OCI-M2 (cell line): ENCODE measurements around the gene WDR44.
"Not testable (repeated sequence)": the region's sequence is repeated elsewhere in the genome, so short reads cannot be mapped to it uniquely, and the experiment has no call there.

Source experiments
- DNase-seq: peaks from one replicate; lab custom pipeline; 2025; ENCODE audit not compliant: unreplicated experiment; lab: John Stamatoyannopoulos, UW

Gene WDR44

DNA sequence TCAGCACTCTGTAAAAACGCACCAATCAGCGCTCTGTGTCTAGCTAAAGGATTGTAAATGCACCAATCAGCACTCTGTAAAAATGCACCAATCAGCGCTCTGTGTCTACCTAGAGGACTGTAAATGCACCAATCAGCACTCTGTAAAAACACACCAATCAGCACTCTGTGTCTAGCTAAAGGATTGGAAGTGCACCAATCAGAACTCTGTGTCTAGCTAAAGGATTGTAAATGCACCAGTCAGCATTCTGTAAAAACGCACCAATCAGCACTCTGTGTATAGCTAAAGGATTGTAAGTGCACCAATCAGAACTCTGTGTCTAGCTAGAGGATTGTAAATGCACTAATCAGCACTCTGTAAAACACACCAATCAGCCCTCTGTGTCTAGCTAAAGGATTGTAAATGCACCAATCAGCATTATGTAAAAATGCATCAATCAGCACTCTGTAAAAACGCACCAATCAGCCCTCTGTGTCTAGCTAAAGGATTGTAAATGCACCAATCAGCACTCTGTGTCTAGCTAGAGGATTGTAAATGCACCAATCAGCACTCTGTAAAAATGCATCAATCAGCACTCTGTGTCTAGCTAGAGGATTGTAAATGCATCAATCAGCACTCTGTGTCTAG, 124.9 kb downstream of the WDR44 start:
- not testable (repeated sequence) for DNase-seq

DNA sequence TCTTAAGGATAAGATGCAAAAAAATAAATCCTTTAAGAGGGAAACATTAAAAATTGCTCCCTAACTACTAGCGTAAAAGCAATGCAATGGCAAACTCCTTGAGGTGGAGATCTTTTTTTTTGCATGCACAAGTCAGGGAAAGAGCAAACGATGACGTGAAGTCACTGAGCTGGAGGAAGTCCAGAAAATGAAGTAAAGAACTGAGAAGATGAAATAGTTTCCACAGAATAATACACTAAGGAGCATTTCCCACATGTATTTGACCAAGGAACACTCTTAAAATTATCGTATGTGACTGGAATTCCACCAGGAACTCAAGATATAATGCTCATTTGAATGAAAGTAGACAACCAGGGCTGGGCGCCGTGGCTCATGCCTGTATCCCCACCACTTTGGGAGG, 128.7 kb downstream of the WDR44 start:
- DNase-seq: no peak

- DNase-seq: no peak
Observed at GRCh38 chrX:118475903-118476302, 130.0 kb downstream of the WDR44 start.

DNA sequence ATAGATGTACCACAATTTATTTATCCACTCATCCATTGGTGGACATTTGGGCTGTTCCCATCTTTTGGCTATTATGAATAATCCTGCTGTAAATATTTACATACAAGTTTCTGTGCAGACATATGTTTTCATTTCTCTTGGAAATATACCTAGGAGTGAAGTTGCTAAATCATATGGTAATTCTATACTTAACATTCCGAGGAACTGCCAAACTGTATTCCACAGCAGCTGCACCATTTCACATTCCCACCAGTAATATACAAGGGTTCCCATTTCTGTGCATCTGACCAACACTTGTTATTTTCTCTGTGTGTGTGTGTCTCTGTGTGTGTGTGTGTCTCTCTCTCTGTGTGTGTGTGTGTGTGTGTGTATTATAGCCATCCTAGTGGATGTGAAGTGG, 134.3 kb downstream of the WDR44 start:
- no peak for DNase-seq

DNA sequence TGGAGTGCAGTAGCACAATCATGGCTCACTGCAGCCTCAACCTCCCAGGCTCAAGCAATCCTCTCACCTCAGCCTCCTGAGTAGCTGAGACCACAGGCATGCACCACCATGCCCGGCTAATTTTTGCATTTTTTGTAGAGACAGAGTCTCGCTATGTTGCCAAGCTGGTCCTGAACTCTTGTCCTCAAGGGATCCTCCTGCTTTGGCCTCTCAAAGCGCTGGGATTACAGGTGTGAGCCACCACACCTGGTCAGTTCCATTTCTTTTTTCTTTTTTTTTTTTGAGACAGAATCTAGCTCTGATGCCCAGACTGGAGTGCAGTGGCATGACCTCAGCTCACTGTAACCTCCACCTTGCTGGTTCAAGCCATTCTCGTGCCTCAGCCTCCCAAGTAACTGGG, 136.5 kb downstream of the WDR44 start:
- not testable (repeated sequence) for DNase-seq

GRCh38 chrX:118484216-118484903, 138.5 kb downstream of the WDR44 start:
- DNase-seq: no peak

DNA sequence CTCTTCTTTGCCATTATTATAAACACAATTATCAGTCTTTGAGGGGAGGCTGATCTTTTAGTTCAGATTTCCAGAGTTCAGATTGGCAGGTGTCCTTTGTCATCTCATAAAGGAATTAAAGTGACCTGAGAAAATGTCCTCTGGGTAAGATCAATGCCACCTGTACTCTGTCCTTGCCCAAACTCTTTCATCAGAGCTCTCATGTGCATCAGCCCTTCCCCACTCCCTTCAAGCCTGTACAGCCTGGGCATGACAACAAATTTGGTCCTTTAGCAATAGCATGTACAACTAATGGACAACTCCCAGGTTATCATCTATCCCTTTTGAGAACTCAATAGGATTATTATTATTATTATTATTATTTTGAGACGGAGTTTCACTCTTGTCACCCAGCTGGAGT, 140.8 kb downstream of the WDR44 start:
- not testable (repeated sequence) for DNase-seq

DNA sequence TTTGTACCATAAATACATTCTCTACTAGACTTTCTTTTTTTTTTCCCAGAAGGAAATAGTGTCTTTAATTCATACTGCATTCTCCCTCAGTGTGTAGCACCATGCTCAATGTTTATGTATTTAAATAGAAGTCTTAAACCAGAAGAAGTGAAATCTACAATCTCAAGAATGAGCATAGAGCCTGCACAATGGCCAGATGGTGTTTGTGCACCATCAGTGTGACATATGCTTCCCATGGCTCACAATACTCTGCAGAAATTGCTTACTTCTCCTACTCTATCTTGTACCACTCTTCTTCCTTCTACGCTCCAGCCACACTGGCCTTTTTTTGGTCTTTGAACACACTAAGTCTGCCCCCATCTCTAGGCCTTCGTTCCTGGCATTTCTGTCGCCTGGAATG, 147.1 kb downstream of the WDR44 start:
- no peak for DNase-seq

- DNase-seq: no peak
Observed at GRCh38 chrX:118493653-118494297, 147.9 kb downstream of the WDR44 start.

GRCh38 chrX:118495061-118495921, 149.4 kb downstream of the WDR44 start, which contains the start of gene DOCK11:
TSS of gene DOCK11 (plus strand) at chrX:118495815. CDS start at chrX:118495972, 157 bp downstream.
- DNase-seq: no peak

DNA sequence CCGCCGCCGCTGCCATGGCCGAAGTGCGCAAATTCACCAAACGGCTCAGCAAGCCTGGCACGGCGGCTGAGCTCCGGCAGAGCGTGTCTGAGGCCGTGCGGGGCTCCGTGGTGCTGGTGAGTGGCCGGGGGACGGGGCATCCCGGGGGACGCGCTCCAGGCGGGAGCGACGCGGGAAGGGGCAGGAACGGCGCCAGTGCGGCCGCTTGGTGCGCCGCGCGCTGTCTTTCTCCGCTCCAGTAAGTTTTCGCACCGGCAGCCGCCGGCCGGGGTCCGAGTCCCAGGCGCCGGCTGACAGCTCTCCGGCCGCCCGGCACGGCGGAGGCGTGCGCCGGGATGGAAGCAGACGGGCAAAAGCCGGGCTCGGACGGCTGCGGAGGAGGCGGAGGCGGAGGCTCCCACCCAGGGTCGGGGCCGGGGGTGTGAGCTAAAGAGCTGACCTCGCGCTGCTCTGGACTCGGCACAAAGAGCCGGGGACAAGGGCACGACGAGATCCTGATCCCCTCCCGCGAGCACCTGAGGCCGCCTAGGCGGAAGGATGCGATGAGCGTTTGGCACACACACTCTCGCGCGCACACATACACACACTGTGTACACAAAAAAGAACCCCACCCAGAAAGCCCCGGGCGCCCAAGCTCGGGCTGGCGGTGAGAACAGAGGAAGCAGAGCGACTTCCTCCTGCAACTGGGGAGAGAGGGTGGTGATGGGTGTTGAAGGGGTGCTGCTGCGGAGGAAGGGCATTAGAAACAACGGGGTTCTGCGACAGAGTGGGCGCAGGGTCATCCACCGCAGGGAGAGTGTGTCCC, 150.3 kb downstream of the WDR44 start:
- no peak for DNase-seq

GRCh38 chrX:118496763-118497079, 150.8 kb downstream of the WDR44 start:
- DNase-seq: no peak

- no peak for DNase-seq
Observed at GRCh38 chrX:118497180-118497818, 151.4 kb downstream of the WDR44 start.

DNA sequence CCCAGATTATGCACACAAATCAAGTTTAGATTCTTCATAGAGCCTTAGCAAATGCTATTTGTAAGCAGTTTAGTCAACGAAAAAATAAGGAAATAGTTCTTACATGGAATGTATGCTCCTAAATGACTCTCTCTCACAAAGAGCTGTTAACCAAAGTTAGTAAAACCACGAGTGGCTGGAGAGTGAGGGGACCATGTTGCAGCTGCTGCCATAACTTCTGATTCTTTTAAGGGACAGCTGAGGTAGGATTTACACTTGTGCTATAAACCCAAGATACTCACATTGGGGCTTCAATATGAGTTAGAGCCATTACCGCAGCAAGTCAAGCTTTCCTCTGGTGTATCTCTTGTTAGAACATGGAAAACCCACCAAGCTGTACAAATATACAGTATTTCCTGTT, 152.4 kb downstream of the WDR44 start:
- no peak for DNase-seq

GRCh38 chrX:118498755-118499154, 152.8 kb downstream of the WDR44 start:
- DNase-seq: no peak

DNA sequence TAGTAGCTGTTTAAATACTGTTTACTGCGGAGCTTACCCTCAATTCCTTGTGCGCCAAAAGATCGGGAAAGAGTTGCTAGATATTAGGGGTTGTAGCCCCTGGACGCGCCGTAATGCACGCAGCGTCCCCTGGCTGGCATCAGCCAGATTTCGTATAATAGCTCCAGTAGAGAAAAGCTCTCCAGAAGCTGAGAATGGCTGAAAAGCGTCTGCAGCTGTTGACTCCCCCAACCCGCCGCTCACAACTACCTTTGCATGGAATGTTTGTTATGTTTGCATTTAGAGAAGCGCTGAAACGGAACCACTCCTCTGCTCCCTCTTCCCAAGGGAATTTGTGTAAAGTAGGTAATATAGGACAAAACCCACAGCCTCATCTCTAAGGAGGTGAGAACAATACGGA, 153.4 kb downstream of the WDR44 start:
- DNase-seq: no peak
